Chondrocyte (in vitro differentiated cells): Measurements from ENCODE around the gene AAMDC. TPM values are rescaled to one million over a fixed set of nuclear protein-coding genes. Genes with fewer than 3 reads are reported as not detected.

Source experiments
- DNase-seq: peaks from one replicate; pipeline ENCODE4 v3.0.0; 2021; ENCODE audit warnings: mixed read lengths, low spot score
- H3K27ac Mint-ChIP-seq: one replicate; pipeline ENCODE4 v1.8.0; 2021; ENCODE audit warnings: mild to moderate bottlenecking, moderate library complexity, mixed read lengths; ENCODE audit not compliant: unreplicated experiment
- H3K27me3 Mint-ChIP-seq: 2 replicates; pipeline ENCODE4 v1.8.0; 2021; ENCODE audit warnings: low read depth, mixed read lengths
- H3K36me3 Mint-ChIP-seq: 2 replicates; pipeline ENCODE4 v1.8.0; 2021; ENCODE audit warnings: low read depth, mixed read lengths
- H3K4me1 Mint-ChIP-seq: 2 replicates; pipeline ENCODE4 v1.8.0; 2021; ENCODE audit warnings: low read depth, mild to moderate bottlenecking, mixed read lengths
- H3K4me3 Mint-ChIP-seq: one replicate; pipeline ENCODE4 v1.8.0; 2021; ENCODE audit warnings: mild to moderate bottlenecking, moderate library complexity, mixed read lengths; ENCODE audit not compliant: unreplicated experiment
- H3K9me3 Mint-ChIP-seq: 2 replicates; pipeline ENCODE4 v1.8.0; 2021; ENCODE audit warnings: low read depth, mixed read lengths
- total RNA-seq: library from RNA; stranded (reverse); gene quantifications from 3 replicates; pipeline ENCODE4 v1.2.1, GENCODE V29; 2021
- TF ChIP-seq, protein P1 (sequence below): fragments of 200-600 bp; sonication (generic); IDR thresholded peaks from 2 replicates; pipeline ENCODE4 v1.5.0; 2021; ENCODE audit warnings: antibody characterized with exemption, mild to moderate bottlenecking, moderate library complexity

The AAMDC gene
- total RNA-seq, 1 donor from 2014 or later = 47.3 TPM

DNA sequence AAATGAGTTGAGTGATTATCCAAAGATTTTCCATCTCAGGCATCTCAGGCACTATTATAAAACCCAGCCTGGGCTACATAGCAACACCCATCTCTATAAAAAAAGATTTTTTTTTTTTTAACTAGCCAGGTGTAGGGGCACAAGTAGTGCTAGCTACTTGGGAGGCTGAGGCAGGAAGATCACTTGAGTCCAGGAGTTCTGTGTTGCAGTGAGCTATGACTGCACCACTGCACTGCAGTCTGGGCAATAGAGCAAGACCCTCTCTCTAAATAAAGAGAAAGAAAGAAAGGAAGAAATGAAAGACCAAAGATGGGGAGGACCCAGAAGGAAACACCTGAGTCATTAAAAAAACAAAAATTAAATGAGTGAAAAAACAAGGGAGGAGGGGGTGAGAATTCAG is 14.5 kb upstream of the AAMDC start:
- DNase-seq = no peak
- no peaks in the 10 kb centered on the region for H3K27me3 Mint-ChIP-seq
- TF ChIP-seq, protein P1, sequence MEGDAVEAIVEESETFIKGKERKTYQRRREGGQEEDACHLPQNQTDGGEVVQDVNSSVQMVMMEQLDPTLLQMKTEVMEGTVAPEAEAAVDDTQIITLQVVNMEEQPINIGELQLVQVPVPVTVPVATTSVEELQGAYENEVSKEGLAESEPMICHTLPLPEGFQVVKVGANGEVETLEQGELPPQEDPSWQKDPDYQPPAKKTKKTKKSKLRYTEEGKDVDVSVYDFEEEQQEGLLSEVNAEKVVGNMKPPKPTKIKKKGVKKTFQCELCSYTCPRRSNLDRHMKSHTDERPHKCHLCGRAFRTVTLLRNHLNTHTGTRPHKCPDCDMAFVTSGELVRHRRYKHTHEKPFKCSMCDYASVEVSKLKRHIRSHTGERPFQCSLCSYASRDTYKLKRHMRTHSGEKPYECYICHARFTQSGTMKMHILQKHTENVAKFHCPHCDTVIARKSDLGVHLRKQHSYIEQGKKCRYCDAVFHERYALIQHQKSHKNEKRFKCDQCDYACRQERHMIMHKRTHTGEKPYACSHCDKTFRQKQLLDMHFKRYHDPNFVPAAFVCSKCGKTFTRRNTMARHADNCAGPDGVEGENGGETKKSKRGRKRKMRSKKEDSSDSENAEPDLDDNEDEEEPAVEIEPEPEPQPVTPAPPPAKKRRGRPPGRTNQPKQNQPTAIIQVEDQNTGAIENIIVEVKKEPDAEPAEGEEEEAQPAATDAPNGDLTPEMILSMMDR = no peak
- H3K4me1 Mint-ChIP-seq = peaks cover 22% of the 10 kb centered on the region
- H3K4me3 Mint-ChIP-seq = no peak overlapping the region
- no peaks in the 10 kb centered on the region for H3K9me3 Mint-ChIP-seq
- H3K36me3 Mint-ChIP-seq = peaks cover 3% of the 10 kb centered on the region
- H3K27ac Mint-ChIP-seq = no peak overlapping the region

DNA sequence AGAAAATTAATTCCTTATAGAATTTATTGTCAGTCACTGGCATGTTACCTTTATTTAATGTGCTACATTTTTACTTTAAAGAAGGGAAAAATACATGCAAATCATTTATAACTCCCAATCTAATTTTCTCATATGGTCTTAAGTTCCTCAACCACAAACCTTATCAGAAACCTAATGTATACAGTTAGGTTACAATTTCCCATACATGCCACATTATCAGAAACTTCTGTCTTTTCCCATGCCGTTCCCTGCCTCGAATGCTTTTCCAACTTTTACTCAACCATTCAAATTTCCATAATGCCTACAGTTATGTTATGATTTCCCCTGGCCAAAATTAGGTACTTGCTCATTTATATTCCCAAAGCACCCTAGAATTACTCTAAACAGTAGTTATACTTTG is 14.0 kb upstream of the AAMDC start:
- Mint-ChIP-seq H3K27ac (no peak overlapping the region), H3K4me3 (no peak overlapping the region), H3K4me1 (peaks cover 24% of the 10 kb centered on the region)

DNA sequence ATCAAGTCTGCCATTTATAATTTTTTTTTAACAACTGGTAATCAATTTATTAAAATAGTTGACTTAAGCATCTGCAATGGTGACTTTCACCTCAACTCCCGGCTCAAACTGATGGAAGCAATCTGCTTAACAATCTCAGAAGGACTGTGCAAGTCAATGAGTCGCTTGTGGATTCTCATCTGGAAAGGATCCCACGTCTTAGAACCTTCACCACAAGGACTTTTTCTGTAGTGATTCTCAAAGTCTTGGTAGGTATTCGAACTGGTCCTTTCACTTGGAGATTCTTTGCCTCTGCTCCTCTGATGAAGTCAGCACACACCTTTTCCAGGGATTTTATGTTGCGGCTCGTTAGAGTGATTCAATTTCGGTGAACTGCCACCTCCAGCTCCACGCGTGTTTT is 7.7 kb upstream of the AAMDC start:
- Mint-ChIP-seq H3K27ac (no peak overlapping the region), H3K4me3 (no peak overlapping the region), H3K27me3 (no peaks in the 10 kb centered on the region), H3K4me1 (peaks cover 33% of the 10 kb centered on the region), H3K9me3 (no peaks in the 10 kb centered on the region), H3K36me3 (peaks cover 5% of the 10 kb centered on the region)
- DNase-seq = no peak
- TF ChIP-seq, protein P1 = no peak

More for the DNA sequence above, 14.0 kb upstream of the AAMDC start:
- Mint-ChIP-seq H3K36me3 (peaks cover 4% of the 10 kb centered on the region), H3K27me3 (no peaks in the 10 kb centered on the region), H3K9me3 (no peaks in the 10 kb centered on the region)
- no peak for DNase-seq
- TF ChIP-seq, protein P1 = no peak

DNA sequence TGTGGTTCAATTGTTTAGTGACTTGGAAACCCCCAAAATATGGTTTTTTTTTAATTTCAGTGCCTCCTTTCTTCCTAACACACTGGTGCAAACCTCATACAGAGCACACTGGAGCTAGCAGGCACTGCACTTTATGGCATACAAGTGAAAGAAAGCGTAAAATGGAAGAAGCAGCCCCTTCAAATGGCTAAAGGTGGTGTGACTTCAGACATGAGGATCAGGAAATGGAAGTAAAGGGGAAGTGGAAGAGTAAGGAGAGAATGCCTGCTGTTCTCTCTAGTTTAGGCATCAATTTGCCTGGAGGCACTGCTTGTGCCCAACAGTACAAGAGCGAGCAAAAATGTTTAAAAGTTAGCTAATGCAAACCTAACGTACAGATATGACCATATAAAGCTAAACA is 6.1 kb upstream of the AAMDC start:
- Mint-ChIP-seq H3K4me3 (no peak overlapping the region), H3K27ac (peak overlapping the region; percentile 51), H3K27me3 (no peaks in the 10 kb centered on the region), H3K9me3 (no peaks in the 10 kb centered on the region), H3K36me3 (peaks cover 5% of the 10 kb centered on the region), H3K4me1 (peaks cover 36% of the 10 kb centered on the region)
- DNase-seq = no peak
- TF ChIP-seq, protein P1 = no peak

DNA sequence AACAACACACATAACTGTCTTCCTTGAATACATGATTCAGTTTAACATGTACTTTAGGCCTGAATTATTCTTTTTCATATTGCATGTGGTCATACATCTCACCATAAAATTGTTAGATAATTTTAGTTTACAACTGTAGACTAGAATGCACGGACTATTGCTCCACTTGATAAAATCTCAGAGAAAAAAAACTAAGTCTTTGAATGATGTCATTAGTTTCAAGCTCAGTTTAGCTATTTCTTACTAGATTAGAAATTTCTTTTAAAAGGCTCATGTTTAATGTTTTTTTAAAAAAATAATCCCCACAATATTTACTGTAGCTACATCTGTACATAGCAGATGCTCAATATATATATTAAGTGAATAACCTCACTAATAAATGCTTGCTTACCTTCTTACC is 5.5 kb upstream of the AAMDC start:
- Mint-ChIP-seq H3K4me3 (no peak overlapping the region), H3K9me3 (no peaks in the 10 kb centered on the region), H3K27ac (peak overlapping the region; percentile 22), H3K27me3 (no peaks in the 10 kb centered on the region), H3K36me3 (peaks cover 7% of the 10 kb centered on the region), H3K4me1 (peaks cover 32% of the 10 kb centered on the region)
- DNase-seq = no peak
- TF ChIP-seq, protein P1 = no peak
